C4-2B (cell line): ENCODE measurements around the gene ITSN1.
"Not testable (repeated sequence)": the region's sequence is repeated elsewhere in the genome, so short reads cannot be mapped to it uniquely, and the experiment has no call there.

Experiments used
- H3K27ac ChIP-seq: fragments of 450-650 bp; 2 replicates; pipeline ENCODE4 v1.5.1; 2017
- ZFX ChIP-seq: fragments of 450-650 bp; IDR thresholded peaks from 2 replicates; pipeline ENCODE4 v1.6.1; 2017
- TF ChIP-seq, protein P1 (sequence below): fragments of 450-650 bp; conservative IDR thresholded peaks from 2 replicates; pipeline ENCODE4 v1.5.1; 2017; ENCODE audit warnings: mild to moderate bottlenecking

ITSN1 gene

DNA sequence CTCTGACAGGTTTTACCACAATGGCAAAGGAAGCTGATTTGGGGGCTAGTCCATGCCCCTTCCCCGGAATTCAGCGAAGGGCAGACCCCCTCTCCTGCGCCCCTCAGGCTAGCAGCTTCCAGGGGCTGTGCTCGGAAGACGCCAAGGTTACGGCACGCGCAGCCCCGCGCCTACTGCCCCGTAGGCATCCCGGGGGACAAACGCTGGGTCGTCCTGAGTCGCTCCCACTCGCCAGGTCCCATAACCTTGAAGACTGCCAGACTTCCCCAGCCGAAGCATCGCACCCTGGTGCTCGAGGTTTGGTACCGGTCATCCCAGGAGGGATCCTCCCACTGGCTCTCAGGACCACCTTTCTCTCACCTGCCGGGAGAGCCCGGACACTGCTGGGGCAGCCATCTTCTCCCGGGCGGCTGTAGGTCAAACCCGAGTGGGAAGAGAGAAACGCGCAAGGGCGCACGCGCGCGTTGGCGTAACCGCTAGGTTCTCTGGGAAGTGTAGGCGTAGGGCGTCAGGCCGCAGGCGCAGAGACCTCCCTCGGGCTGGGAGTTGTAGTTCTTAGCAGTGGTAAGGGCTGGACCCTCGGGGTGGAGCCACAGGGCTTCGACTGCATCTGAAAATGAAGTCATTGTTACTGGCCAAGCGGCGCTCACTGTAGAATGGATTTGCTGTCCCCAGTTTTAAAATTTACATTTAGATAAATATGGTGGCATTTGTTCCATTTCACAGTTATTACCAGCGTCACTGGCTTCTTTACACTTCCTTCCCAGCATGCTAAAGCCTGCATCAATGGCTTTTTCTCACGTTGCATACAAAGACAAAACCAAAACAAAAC, 273.3 kb downstream of the ITSN1 start, which contains the start of gene ATP5PO:
Gene ATP5PO (minus strand): TSS at position 437 of the 832 bp plus-strand sequence. CDS start 41 bp downstream, at position 396.
- TF ChIP-seq, protein P1, sequence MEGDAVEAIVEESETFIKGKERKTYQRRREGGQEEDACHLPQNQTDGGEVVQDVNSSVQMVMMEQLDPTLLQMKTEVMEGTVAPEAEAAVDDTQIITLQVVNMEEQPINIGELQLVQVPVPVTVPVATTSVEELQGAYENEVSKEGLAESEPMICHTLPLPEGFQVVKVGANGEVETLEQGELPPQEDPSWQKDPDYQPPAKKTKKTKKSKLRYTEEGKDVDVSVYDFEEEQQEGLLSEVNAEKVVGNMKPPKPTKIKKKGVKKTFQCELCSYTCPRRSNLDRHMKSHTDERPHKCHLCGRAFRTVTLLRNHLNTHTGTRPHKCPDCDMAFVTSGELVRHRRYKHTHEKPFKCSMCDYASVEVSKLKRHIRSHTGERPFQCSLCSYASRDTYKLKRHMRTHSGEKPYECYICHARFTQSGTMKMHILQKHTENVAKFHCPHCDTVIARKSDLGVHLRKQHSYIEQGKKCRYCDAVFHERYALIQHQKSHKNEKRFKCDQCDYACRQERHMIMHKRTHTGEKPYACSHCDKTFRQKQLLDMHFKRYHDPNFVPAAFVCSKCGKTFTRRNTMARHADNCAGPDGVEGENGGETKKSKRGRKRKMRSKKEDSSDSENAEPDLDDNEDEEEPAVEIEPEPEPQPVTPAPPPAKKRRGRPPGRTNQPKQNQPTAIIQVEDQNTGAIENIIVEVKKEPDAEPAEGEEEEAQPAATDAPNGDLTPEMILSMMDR: no peak
- no peak for TF ChIP-seq ZFX
- H3K27ac ChIP-seq: peak within 1 kb of the TSS; percentile 96

DNA sequence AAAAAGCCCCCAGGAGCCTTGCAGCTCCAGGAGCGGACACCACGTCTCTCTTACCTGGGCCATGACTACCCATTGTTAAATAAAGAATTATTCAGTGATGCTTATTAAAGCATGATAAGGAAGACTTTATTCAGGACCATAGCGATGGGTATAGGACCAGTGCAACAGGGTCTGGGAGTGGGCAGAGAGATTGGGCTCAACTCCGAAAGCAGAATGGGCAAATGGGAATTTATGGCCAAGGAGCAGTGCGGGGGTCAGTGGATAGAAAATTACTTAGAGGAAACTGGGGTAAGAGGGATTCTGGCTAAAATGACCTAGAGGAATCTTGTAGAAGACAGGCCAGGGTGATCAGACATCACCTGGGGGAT, 273.9 kb downstream of the ITSN1 start:
- peak overlapping the region; percentile 96; the same call in 1 of the 2 replicates for H3K27ac ChIP-seq
- TF ChIP-seq, protein P1: no peak
- no peak for TF ChIP-seq ZFX

DNA sequence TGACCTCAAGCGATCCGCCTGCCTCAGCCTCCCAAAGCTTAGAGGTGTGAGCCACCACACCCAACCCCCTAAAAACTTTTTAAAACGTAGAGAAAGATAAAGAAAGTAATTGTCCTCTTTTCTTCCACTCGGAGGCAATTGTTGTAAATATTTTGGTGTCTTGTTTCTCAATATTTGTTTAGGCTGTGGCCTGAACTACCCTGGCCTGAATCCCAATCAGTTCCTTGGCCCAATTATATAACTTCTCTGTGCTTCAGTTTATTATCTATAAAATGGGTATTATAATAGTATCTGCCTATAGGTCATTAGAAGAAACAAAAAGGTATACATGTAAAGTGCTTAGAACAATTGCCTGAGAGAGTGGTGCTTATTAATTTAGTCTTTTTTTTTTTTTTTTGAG, 275.1 kb downstream of the ITSN1 start:
- no peak overlapping the region for H3K27ac ChIP-seq
- TF ChIP-seq, protein P1: no peak
- TF ChIP-seq ZFX: no peak

DNA sequence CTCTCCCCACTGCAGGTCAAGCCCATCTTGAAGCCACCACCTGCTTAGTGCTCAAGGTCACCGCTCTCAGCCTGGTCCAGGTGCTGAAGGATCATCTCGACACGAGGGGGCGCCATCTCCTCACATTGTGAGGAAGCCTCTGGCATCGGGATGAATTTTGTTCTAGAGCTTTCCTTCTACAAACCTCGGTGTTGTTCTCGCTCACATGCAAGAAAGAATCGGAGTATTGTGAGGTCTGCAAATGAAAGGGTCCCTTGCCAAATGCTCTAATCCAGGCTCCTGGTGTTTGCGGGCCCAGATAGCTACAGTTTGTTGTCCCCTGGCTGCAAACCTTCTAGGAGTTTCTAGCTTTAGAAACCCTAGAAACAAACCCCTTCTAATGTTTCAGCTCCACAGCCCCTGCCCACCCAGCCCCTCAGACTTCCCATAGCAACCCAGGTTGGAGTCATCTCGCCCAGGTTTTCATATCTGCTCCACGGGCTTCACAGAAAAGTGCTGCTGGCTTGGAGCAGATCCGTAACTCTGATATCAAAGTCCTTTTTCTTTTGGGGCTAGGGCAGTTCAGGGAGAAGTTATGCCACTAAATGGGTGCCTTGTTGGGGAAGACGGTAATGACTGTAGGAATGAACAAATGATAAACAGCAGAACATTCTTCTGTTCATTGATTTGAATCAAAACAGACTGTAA, 281.9 kb downstream of the ITSN1 start:
- 0 out of 2 replicates have a peak overlapping the region, but pooled peaks have one; percentile 15 for H3K27ac ChIP-seq
- TF ChIP-seq ZFX: no peak
- TF ChIP-seq, protein P1: peak; percentile 90

DNA sequence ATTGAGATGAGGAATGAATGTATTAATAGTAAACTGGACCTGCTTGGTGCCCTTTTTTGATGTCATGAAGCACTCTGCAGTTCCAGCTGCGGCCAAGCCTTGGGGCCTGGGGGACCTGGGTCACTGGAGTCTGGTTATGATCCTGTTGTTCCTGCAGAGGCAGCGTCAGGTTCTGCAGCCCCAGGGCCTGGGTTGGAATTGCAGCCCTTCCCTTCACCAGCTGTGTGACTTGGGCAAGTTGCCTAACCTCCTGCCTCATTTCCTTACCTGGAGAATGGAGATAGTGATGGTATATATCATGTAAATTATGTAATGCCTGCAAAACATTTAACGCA, 282.4 kb downstream of the ITSN1 start:
- H3K27ac ChIP-seq: no peak overlapping the region
- TF ChIP-seq, protein P1: no peak
- TF ChIP-seq ZFX: no peak

DNA sequence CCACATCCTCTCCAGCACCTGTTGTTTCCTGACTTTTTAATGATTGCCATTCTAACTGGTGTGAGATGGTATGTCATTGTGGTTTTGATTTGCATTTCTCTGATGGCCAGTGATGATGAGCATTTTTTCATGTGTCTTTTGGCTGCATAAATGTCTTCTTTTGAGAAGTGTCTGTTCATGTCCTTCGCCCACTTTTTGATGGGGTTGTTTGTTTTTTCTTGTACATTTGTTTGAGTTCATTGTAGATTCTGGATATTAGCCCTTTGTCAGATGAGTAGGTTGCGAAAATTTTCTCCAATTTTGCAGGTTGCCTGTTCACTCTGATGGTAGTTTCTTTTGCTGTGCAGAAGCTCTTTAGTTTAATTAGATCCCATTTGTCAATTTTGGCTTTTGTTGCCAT, 283.9 kb downstream of the ITSN1 start:
- H3K27ac ChIP-seq: not testable (repeated sequence)

DNA sequence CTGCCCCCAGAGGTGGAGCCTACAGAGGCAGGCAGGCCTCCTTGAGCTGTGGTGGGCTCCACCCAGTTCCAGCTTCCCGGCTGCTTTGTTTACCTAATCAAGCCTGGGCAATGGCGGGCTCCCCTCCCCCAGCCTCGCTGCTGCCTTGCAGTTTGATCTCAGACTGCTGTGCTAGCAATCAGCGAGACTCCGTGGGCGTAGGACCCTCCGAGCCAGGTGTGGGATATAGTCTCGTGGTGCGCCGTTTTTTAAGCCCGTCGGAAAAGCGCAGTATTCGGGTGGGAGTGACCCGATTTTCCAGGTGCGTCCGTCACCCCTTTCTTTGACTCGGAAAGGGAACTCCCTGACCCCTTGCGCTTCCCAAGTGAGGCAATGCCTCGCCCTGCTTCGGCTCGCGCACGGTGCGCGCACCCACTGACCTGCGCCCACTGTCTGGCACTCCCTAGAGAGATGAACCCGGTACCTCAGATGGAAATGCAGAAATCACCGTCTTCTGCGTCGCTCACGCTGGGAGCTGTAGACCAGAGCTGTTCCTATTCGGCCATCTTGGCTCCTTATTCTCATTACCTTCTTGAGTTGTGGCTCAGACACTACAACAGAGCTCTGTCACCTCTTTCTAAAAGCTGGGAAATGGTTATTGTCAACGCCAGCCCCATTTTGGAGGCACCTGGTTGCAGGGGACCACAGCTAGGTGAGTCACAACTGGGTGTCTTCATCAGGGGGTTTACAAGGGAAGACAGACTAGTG, 288.9 kb downstream of the ITSN1 start:
- peak overlapping the region; percentile 70 for H3K27ac ChIP-seq

DNA sequence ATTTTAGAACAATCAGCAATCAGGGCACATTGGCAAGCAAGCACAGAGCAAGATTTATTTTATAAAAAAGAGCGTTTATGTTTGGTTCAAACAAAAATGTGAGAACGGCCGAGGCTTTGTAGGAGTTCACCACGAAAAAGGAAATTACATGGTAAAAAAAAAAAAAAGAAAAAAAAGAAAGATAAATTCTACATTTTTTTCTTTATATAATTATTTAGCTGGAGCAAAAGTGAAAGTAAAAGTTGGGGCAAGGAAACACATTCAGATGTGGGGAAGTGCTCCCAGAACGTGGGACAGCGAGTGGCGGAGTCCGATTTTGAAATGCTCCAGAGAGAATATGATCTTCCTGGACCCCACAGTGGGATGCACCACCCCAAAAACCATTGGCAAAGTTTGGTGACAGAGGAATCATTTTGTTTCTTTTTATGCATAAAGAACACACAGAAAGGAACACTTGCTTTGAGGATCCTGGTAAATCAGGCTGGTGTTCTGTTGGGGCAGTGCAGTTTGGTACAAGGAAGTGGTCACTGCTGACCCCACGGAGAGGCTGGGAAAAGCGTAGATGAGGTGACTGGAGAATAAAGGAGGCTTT, 289.6 kb downstream of the ITSN1 start:
- H3K27ac ChIP-seq: peak overlapping the region; percentile 70
- TF ChIP-seq, protein P1: no peak
- no peak for TF ChIP-seq ZFX
